Sigmoid colon (tissue), 4 donors: Measurements from ENCODE around the gene BTBD9.

ENCODE experiments used
- CTCF ChIP-seq, 4 experiments: fragments of 450-650 bp in 3 of 4; fragments of 200-600 bp in 1 of 4; IDR thresholded peaks; one replicate each; pipeline ENCODE4 v1.5.1; 2016 to 2019; ENCODE audit warnings: antibody characterized with exemption in 4 of 4, mild to moderate bottlenecking in 3 of 4, moderate library complexity in 2 of 4
- EP300 ChIP-seq, 4 donors: sonication (generic); formaldehyde crosslinking; IDR thresholded peaks; one replicate each; pipeline ENCODE4 v1.6.1; 2017; ENCODE audit warnings: antibody characterized with exemption in 4 of 4
- POLR2A ChIP-seq, 2 donors: fragments of 450-650 bp; IDR thresholded peaks; one replicate each; pipeline ENCODE4 v1.6.1; 2016; ENCODE audit warnings: antibody characterized with exemption in 2 of 2, mild to moderate bottlenecking in 2 of 2, moderate library complexity in 2 of 2
- POLR2AphosphoS5 ChIP-seq, 4 donors: sonication (generic); formaldehyde crosslinking; IDR thresholded peaks; one replicate each; pipeline ENCODE4 v1.6.1; 2017; ENCODE audit warnings: antibody characterized with exemption in 4 of 4

- TF ChIP-seq CTCF (IDR thresholded peaks at IDR 0.05) (no peak), POLR2A (IDR thresholded peaks at IDR 0.05) (no peak), EP300 (IDR thresholded peaks at IDR 0.05) (no peak), POLR2AphosphoS5 (IDR thresholded peaks at IDR 0.05) (no peak)
Observed at GRCh38 chr6:38393986-38394385, 245.7 kb downstream of the BTBD9 start.
